Measurements from ENCODE around the gene GINS2. TPM values are rescaled to one million over a fixed set of nuclear protein-coding genes. Genes with fewer than 3 reads are reported as not detected.

GINS2 gene
- total RNA-seq, 4 donors from 2014 or later, result 1.8 to 2.5 (median 1.9) TPM; not detected in 1

DNA sequence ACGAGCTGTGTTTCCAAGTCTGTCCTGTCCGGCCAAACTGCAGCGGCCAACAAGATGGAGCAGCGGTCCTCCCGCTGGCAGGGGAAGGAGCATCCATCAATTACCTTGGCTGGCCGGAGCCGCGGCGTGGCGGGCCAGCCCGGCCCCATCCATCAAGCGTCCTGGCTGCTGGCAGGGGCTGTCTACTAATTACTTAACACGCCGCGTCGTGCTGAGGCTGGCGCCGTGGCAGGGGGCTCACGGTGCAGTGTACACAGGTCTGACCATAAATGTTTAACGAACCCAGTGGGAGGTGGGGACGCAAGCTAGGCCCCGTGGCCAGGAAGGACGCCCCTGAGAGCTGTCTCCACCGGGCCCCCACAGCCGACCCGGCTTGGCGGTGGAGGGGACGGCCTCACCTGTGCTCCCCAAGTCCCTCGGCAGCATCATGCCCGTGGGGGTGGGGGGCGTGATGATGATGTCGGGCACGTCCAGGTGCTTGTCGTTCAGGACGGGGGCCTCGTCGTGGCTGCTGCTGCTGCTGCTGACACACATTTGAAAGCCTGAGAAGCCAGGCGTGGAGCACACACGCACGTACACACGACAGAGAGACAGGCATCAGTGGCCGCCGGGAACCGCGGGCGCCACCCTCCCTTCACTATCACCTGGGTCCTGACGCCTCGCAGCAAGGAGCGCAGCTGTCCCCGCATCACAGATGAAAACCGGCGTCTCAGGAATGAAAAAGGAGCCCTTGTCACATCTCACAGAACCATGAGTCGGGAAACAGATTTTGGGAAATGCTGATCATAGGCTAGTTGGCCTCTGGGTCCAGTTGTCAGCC lies 21.2 kb upstream of the GINS2 start:
- 90% methylated on average over 14 of the region's 53 CpGs for WGBS

DNA sequence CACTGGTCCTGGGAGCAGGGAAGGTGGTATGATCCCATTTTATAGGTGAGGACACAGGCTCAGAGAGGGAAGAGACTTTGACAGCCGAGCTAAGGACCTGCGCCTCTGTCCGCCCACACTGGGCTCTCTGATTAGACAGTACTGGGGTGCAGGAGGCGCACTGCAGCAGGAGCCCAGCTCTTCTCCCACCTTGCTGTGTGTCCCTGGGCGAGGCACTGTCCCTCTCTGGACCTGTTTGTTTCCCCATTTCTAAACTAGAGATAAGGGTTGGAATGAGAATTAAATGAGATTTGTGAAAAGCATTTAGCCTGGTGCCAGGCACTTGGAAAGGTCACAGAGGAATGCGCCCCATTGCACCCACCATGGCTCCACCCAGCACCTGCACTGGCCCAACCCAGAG lies 19.6 kb upstream of the GINS2 start:
- no peak for TF ChIP-seq POLR2AphosphoS5 (IDR thresholded peaks at IDR 0.05)
- no peak for TF ChIP-seq EP300 (IDR thresholded peaks at IDR 0.05)
- no peak for TF ChIP-seq POLR2A (IDR thresholded peaks at IDR 0.05)
- TF ChIP-seq, protein P1, sequence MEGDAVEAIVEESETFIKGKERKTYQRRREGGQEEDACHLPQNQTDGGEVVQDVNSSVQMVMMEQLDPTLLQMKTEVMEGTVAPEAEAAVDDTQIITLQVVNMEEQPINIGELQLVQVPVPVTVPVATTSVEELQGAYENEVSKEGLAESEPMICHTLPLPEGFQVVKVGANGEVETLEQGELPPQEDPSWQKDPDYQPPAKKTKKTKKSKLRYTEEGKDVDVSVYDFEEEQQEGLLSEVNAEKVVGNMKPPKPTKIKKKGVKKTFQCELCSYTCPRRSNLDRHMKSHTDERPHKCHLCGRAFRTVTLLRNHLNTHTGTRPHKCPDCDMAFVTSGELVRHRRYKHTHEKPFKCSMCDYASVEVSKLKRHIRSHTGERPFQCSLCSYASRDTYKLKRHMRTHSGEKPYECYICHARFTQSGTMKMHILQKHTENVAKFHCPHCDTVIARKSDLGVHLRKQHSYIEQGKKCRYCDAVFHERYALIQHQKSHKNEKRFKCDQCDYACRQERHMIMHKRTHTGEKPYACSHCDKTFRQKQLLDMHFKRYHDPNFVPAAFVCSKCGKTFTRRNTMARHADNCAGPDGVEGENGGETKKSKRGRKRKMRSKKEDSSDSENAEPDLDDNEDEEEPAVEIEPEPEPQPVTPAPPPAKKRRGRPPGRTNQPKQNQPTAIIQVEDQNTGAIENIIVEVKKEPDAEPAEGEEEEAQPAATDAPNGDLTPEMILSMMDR (IDR thresholded peaks at IDR 0.05), result no peak
- H3K4me3 ChIP-seq, result no peak overlapping the region
- DNase-seq (ENCODE audit: low spot score in 2 of 2), result no peak
- H3K36me3 ChIP-seq, result peaks cover 4% of the 10 kb centered on the region
- H3K27ac ChIP-seq, result no peak overlapping the region
- H3K9me3 ChIP-seq, result no peaks in the 10 kb centered on the region
- no peaks in the 10 kb centered on the region for H3K27me3 ChIP-seq
- WGBS, result 90% methylated on average over 2 of the region's 6 CpGs
- H3K4me1 ChIP-seq, result no peaks in the 10 kb centered on the region

More for the DNA sequence above, 21.2 kb upstream of the GINS2 start:
- Histone ChIP-seq H3K4me3 (no peak overlapping the region), H3K27ac (no peak overlapping the region), H3K27me3 (no peaks in the 10 kb centered on the region), H3K4me1 (no peaks in the 10 kb centered on the region), H3K36me3 (peaks cover 4% of the 10 kb centered on the region), H3K9me3 (no peaks in the 10 kb centered on the region)
- TF ChIP-seq, protein P1 (IDR thresholded peaks at IDR 0.05), result no peak
- TF ChIP-seq POLR2AphosphoS5 (IDR thresholded peaks at IDR 0.05) (no peak), POLR2A (IDR thresholded peaks at IDR 0.05) (no peak), EP300 (IDR thresholded peaks at IDR 0.05) (no peak)
- no peak for DNase-seq (ENCODE audit: low spot score in 2 of 2)

GRCh38 chr16:85707528-85708095 lies 18.9 kb upstream of the GINS2 start:
- 96% methylated on average over 4 of the region's 16 CpGs for WGBS
- H3K4me3 ChIP-seq, result no peak overlapping the region
- H3K36me3 ChIP-seq, result peaks cover 4% of the 10 kb centered on the region
- no peak for TF ChIP-seq EP300 (IDR thresholded peaks at IDR 0.05)
- no peak for TF ChIP-seq POLR2AphosphoS5 (IDR thresholded peaks at IDR 0.05)
- TF ChIP-seq POLR2A (IDR thresholded peaks at IDR 0.05), result no peak
- TF ChIP-seq, protein P1 (IDR thresholded peaks at IDR 0.05), result no peak
- no peaks in the 10 kb centered on the region for H3K9me3 ChIP-seq
- no peak overlapping the region for H3K27ac ChIP-seq
- DNase-seq (ENCODE audit: low spot score in 2 of 2), result no peak
- H3K4me1 ChIP-seq, result no peaks in the 10 kb centered on the region
- no peaks in the 10 kb centered on the region for H3K27me3 ChIP-seq

- Histone ChIP-seq H3K9me3 (no peaks in the 10 kb centered on the region), H3K27me3 (no peaks in the 10 kb centered on the region), H3K4me3 (no peak overlapping the region), H3K27ac (no peak overlapping the region), H3K4me1 (no peaks in the 10 kb centered on the region), H3K36me3 (peaks cover 4% of the 10 kb centered on the region)
- DNase-seq (ENCODE audit: low spot score in 2 of 2), result no peak
- WGBS, result 84% methylated on average over 11 of the region's 11 CpGs
- TF ChIP-seq, protein P1 (IDR thresholded peaks at IDR 0.05), result no peak
- TF ChIP-seq POLR2AphosphoS5 (IDR thresholded peaks at IDR 0.05) (no peak), EP300 (IDR thresholded peaks at IDR 0.05) (no peak), POLR2A (IDR thresholded peaks at IDR 0.05) (no peak)
Observed at GRCh38 chr16:85706449-85707034, 17.8 kb upstream of the GINS2 start.

All from suprapubic skin (tissue), 4 donors.